Nephron (organoid): ENCODE measurements around the gene COL18A1.
"Not testable (repeated sequence)": the region's sequence is repeated elsewhere in the genome, so short reads cannot be mapped to it uniquely, and the experiment has no call there.

Source experiments
- H3K27ac Mint-ChIP-seq, 3 experiments: 2 replicates each; pipeline ENCODE4 v1.8.0; 2020; ENCODE audit warnings: mixed read lengths in 3 of 3, mild to moderate bottlenecking in 2 of 3, moderate library complexity in 1 of 3
- H3K27me3 Mint-ChIP-seq: 2 replicates; pipeline ENCODE4 v1.8.0; 2021; ENCODE audit warnings: low read depth, mild to moderate bottlenecking, moderate library complexity, mixed read lengths
- H3K36me3 Mint-ChIP-seq: 2 replicates; pipeline ENCODE4 v1.8.0; 2020; ENCODE audit warnings: low read depth, mixed read lengths
- H3K4me1 Mint-ChIP-seq: 2 replicates; pipeline ENCODE4 v1.8.0; 2020; ENCODE audit warnings: mixed read lengths
- H3K4me3 Mint-ChIP-seq, 3 experiments: 2 replicates each; pipeline ENCODE4 v1.8.0; 2020; ENCODE audit warnings: mild to moderate bottlenecking in 3 of 3, mixed read lengths in 3 of 3, moderate library complexity in 2 of 3
- H3K9me3 Mint-ChIP-seq: 2 replicates; pipeline ENCODE4 v1.8.0; 2020; ENCODE audit warnings: mixed read lengths
- TF ChIP-seq, protein P1 (sequence below), 3 experiments: fragments of 200-600 bp; sonication (generic); IDR thresholded peaks; one replicate each; pipeline ENCODE4 v1.5.0; 2021; ENCODE audit warnings: antibody characterized with exemption in 3 of 3; ENCODE audit not compliant: unreplicated experiment in 3 of 3

COL18A1 gene

DNA sequence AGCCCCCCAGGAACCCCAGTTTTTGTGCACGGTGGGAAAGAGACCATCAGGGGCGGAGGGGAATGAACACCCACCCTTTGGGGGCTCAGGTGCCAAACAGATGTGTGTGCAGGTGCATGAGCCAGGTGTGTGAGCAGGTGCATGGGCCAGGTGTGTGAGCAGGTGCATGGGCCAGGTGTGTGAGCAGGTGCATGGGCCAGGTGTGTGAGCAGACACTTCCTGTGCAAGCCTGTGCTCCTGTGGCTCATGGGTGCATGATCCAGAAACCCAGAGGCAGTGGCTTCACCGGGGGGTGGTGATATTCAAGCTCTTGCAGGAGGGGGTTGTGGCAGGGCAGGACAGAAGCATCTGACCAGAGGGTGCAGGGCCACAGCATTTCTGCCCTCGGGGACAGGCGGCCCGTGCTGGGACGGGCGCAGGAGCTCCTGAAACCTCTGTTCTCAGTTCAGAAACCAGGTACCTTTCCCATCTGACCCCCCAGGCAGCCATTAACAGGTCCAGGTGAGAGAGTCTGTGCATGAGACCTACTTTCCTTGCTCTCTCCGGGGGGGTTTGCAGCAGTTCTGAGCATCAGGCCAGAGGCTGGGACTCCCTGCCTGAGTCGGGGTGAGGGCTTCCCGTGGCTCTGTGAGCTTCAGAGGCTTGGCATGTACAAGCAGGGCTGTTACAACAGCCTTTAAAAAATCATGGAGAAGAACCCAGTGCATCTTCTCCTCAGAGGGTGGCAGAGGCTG is 29.1 kb downstream of the COL18A1 start:
- Mint-ChIP-seq H3K4me3 (peak overlapping the region in 2 of 3 experiments; percentile 46 to 69), H3K36me3 (no peaks in the 10 kb centered on the region), H3K27ac (peak overlapping the region; percentile 55 to 95 (median 82)), H3K9me3 (no peaks in the 10 kb centered on the region), H3K27me3 (no peaks in the 10 kb centered on the region), H3K4me1 (peaks cover 57% of the 10 kb centered on the region)
- TF ChIP-seq, protein P1, sequence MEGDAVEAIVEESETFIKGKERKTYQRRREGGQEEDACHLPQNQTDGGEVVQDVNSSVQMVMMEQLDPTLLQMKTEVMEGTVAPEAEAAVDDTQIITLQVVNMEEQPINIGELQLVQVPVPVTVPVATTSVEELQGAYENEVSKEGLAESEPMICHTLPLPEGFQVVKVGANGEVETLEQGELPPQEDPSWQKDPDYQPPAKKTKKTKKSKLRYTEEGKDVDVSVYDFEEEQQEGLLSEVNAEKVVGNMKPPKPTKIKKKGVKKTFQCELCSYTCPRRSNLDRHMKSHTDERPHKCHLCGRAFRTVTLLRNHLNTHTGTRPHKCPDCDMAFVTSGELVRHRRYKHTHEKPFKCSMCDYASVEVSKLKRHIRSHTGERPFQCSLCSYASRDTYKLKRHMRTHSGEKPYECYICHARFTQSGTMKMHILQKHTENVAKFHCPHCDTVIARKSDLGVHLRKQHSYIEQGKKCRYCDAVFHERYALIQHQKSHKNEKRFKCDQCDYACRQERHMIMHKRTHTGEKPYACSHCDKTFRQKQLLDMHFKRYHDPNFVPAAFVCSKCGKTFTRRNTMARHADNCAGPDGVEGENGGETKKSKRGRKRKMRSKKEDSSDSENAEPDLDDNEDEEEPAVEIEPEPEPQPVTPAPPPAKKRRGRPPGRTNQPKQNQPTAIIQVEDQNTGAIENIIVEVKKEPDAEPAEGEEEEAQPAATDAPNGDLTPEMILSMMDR (IDR thresholded peaks at IDR 0.05; ENCODE audit: unreplicated experiment in 3 of 3), result no peak

DNA sequence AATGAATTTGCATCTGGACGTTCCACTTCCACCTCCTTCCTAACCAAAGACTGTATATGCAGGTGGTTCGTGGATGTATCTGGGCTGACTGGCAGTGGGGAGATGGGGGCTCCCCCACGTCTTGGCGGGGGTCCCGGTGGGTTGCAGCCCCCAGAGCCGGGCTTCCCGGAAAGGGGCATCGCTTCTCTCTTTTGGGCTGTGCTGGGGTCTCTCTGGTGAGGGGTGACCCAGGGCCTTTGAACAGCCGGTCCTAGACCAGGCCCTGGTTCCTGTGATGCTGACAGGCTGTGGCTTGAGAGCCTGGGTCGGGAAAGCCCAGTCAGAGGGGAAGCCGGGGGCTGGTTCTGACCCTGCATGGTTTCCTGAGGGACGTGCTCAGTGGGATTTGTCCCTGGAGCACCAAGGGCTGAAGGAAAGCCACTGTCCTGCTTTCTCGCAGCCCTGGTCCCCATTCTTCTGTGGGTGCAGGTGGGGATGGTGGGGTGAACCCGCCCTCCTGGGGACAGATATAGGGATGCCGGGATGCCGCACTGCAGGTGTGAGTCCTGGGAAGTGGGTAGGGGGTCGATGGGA is 29.8 kb downstream of the COL18A1 start:
- TF ChIP-seq, protein P1 (IDR thresholded peaks at IDR 0.05; ENCODE audit: unreplicated experiment in 3 of 3), result no peak
- Mint-ChIP-seq H3K4me1 (peaks cover 56% of the 10 kb centered on the region), H3K4me3 (peak overlapping the region in 2 of 3 experiments; percentile 46 to 69), H3K36me3 (no peaks in the 10 kb centered on the region), H3K9me3 (no peaks in the 10 kb centered on the region), H3K27me3 (no peaks in the 10 kb centered on the region), H3K27ac (peak overlapping the region; percentile 55 to 92 (median 82))

DNA sequence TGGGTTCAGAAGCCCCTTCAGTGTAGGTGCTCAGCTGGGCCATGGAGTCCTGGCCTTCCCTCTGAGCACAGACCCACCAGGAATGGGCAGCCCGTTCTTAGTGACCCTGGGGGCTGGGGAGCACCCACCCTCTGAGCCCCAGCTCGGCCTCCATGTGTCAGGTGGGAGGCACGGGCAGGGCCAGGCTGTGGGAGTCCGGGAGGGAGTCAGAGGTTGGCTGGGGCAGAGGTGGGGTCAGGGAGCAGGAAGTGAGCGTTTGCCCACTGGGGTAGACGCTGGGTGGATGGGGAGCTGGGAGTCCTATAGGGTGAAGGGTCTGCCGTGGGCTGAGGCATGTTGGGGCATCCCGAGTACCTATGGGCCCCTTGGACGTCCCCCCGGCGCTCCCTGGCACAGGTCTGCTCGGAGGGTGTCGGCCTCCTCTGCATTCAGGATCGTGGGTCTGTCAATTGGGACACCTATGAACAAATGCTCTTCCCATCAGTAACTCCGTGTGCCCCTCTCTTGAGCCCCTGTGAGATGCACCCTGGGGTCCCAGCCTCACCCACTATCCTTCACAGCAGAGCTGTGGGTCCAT is 30.5 kb downstream of the COL18A1 start:
- Mint-ChIP-seq H3K9me3 (no peaks in the 10 kb centered on the region), H3K4me3 (no peak overlapping the region), H3K27ac (no peak overlapping the region)

DNA sequence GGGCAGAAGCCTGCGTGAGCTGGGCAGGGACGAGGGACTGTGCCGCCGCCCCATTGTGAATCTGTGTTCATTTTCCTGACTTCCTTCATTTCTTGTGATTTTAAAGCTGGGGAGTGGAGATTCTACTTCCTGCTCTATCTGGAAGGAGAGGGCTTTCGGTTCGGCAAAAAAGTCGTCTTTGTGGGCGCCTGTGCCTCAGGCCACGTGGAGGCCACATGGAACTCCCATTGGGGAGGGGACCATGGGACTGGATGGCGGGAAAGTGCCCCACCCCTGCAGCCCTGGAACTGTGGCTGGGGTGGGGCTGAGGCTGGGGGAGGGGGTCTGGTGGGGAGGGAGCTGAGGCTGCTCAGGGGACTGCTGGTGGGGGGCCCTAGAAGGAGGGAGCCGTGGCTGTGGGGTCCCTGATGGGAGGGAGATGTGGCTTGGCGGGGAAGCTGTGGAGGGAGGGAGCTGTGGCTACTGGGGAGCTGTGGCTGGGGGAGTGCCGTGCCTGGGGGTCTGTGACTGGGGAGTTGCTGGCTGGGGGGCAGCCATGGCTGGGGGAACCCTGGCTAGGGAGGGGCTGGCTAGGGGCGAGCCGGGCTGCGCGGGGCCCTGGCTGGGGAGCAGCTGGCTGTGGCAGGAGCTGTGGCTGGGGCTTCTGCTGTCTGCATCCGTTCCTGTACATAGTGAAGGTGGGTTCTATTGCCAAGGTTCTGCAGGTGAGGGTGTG is 31.5 kb downstream of the COL18A1 start:
- Mint-ChIP-seq H3K27me3 (no peaks in the 10 kb centered on the region), H3K9me3 (no peaks in the 10 kb centered on the region), H3K4me3 (peak overlapping the region in 2 of 3 experiments; percentile 24 to 45), H3K36me3 (no peaks in the 10 kb centered on the region), H3K27ac (peak overlapping the region in 1 of 3 experiments; percentile 67), H3K4me1 (peaks cover 42% of the 10 kb centered on the region)
- TF ChIP-seq, protein P1 (IDR thresholded peaks at IDR 0.05; ENCODE audit: unreplicated experiment in 3 of 3), result no peak

More for the DNA sequence above, 30.5 kb downstream of the COL18A1 start:
- Mint-ChIP-seq H3K4me1 (peaks cover 49% of the 10 kb centered on the region), H3K27me3 (no peaks in the 10 kb centered on the region), H3K36me3 (no peaks in the 10 kb centered on the region)
- TF ChIP-seq, protein P1 (IDR thresholded peaks at IDR 0.05; ENCODE audit: unreplicated experiment in 3 of 3), result no peak

DNA sequence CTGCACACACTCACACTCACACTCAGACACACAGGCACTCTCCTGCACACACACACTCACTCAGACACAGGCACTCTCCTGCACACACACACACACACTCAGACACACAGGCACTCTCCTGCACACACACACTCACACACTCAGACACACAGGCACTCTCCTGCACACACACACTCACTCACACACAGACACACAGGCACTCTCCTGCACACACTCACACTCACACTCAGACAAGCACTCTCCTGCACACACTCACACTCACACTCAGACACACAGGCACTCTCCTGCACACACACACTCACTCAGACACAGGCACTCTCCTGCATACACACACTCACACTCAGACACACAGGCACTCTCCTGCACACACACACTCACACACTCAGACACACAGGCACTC is 32.9 kb downstream of the COL18A1 start:
- H3K9me3 Mint-ChIP-seq, H3K36me3 Mint-ChIP-seq, H3K4me3 Mint-ChIP-seq, H3K27ac Mint-ChIP-seq, H3K27me3 Mint-ChIP-seq: not testable (repeated sequence)
- peaks cover 31% of the 10 kb centered on the region for H3K4me1 Mint-ChIP-seq
